Stomach smooth muscle (tissue), 2 donors: ENCODE results near the gene TAGLN.
A peak's percentile ranks its signal among the peaks of the same experiment; 100 is the strongest.

Source experiments
- H3K27ac ChIP-seq: one replicate; pipeline ENCODE4 v1.7.0; 2013; ENCODE audit warnings: mild to moderate bottlenecking, low read length, inconsistent platforms
- H3K27me3 ChIP-seq, 2 donors: one replicate each; pipeline ENCODE4 v1.7.0; 2013; ENCODE audit warnings: low read length in 2 of 2; ENCODE audit not compliant: insufficient read depth in 2 of 2, control insufficient read depth in 1 of 2
- H3K36me3 ChIP-seq, 2 donors: one replicate each; pipeline ENCODE4 v1.7.0; 2013; ENCODE audit warnings: low read length in 2 of 2; ENCODE audit not compliant: control insufficient read depth in 2 of 2, insufficient read depth in 2 of 2
- H3K4me1 ChIP-seq: one replicate; pipeline ENCODE4 v1.7.0; 2013; ENCODE audit warnings: low read length; ENCODE audit not compliant: control insufficient read depth, insufficient read depth
- H3K4me3 ChIP-seq, 2 donors: one replicate each; pipeline ENCODE4 v1.7.0; 2013; ENCODE audit warnings: low read length in 2 of 2
- H3K9ac ChIP-seq, 2 donors: one replicate each; pipeline ENCODE4 v1.7.0; 2013; ENCODE audit warnings: low read length in 2 of 2, mild to moderate bottlenecking in 1 of 2
- H3K9me3 ChIP-seq, 2 donors: one replicate each; pipeline ENCODE4 v1.7.0; 2013; ENCODE audit warnings: low read length in 2 of 2; ENCODE audit not compliant: control insufficient read depth in 2 of 2
- donor health status: healthy.
- donor health status: Pancreatic carcinoma.

Gene TAGLN

DNA sequence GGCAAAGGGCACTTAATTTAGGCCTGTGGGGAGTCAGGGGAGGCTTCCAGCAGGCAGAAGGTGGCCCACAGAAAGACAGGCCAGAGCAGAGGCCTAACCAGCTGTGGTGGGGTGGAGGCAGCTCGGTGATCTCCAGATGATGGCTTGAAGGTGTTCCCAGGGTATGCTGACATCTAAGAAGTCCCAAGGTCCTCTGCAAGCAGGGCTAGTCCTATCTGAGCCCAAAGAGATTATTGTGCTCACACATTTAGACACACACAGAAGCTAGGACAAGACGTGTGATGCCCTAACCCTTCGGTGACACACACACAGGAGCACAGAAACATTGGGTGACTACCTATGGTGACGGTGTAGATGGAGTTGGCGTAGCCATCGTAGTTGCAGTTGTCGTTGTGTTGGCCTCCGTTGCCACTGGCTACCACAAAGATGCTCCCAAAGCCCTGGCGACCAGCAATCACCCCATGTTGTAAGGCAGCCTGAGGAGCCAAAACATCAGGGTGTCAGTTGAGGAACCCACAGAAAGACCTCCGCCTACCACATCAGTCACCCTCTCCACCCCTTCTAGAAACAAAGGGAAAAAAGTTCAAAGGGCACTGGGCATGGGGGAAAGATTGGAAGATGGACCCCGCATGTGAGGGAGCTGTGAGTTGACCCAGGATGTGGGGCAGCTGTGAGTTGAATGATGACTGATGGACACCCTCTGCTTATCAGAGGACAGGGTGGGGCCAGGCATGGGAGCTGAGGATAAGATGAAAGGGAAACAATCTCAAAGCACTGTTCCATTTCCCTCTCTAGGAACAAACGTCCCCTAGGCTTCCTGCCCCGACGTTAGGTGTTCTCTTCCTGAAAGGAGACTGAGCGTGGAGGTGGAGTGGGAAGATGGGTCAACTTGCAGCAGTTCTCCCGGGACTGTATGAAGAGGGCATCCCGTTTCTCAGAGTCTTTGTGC is 24.8 kb downstream of the TAGLN start:
- Histone ChIP-seq H3K27me3 (no peaks in the 10 kb centered on the region), H3K27ac (peak overlapping the region; percentile 99), H3K9ac (peak overlapping the region; percentile 19 to 21), H3K9me3 (no peaks in the 10 kb centered on the region), H3K4me3 (no peak overlapping the region), H3K4me1 (peaks cover 45% of the 10 kb centered on the region), H3K36me3 (peaks cover 38 to 39% of the 10 kb centered on the region in 2 donors)

DNA sequence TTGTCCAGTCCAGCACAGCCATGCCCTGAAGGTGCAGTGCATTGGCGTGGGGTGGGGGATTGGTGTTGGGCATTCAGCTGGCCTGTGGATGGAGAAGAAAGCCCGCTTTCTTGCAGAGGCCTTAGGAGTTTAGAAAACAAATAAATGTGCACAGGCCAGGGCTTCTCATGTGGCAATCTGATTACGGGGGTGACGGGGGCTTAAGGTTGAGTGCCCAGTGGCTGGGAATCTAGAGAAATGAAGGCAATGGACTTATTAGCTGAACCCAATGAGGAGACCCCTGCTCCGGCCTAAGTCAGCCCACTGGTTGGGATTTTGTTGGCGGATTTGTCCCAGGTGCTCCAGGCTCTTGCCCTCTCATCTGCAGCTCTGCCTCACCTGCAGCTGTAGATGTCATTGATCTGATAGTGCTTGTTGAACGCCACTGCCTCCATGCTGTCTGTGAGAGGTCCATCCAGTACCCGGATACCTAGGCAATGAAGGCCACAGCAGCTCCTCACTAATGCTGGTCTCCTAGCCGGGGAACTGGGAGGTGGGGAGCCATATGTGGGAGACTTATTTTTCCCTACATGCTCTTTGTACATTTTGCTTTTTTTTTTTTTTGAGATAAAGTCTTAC is 26.5 kb downstream of the TAGLN start:
- no peak overlapping the region for H3K4me3 ChIP-seq
- no peaks in the 10 kb centered on the region for H3K27me3 ChIP-seq
- H3K9ac ChIP-seq: no peak overlapping the region
- H3K27ac ChIP-seq: no peak overlapping the region
- H3K4me1 ChIP-seq: peaks cover 36% of the 10 kb centered on the region
- peaks cover 44 to 45% of the 10 kb centered on the region in 2 donors for H3K36me3 ChIP-seq
- no peaks in the 10 kb centered on the region for H3K9me3 ChIP-seq

DNA sequence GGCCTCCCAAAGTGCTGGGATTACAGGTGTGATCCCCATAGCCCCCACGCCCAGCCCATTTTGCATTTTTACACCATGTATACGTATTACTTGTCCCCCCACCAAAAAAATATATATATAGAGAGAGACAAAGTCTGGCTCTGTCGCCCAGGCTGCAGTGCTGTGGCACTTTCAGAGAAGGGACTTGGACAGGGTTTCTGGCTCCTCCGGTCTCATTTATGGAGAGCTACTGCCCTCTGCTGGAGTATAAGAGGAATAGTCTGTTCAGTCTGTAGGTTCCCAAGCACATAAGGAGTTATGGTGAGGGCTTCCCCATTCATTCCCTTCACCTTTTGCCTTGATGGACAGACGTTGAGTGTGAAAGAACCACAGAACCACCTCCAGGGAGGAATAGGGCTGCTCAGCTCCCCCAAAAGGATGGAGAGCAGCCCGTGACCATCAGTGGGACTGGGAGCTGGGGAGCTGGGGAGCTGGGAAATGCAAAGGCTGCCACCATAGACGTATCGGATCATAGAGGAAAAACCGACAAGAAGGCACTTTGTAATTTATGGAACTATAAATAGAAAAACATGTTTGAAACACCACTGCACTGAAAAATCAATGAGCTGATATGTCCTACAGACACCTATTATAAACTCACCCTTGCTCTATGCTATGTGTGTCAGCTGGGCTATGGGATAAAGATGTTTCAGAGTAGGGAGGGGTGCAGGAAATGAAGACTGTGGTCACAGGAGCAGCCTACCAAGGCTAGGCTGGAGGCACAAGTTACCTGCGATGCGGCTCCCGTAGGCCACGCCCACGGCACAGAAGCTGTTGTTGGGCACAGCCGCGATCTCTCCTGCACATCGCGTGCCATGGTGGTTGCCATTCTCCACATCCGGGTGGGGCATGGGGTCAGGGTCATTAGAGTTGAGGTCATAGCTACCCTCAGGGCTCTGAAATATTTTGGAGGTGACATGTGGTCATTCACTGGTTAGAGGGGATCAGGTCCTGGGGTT is 27.5 kb downstream of the TAGLN start:
- Histone ChIP-seq H3K9ac (no peak overlapping the region), H3K36me3 (peaks cover 44 to 45% of the 10 kb centered on the region in 2 donors), H3K4me1 (peaks cover 38% of the 10 kb centered on the region), H3K9me3 (no peaks in the 10 kb centered on the region), H3K27ac (no peak overlapping the region), H3K4me3 (no peak overlapping the region), H3K27me3 (no peaks in the 10 kb centered on the region)

DNA sequence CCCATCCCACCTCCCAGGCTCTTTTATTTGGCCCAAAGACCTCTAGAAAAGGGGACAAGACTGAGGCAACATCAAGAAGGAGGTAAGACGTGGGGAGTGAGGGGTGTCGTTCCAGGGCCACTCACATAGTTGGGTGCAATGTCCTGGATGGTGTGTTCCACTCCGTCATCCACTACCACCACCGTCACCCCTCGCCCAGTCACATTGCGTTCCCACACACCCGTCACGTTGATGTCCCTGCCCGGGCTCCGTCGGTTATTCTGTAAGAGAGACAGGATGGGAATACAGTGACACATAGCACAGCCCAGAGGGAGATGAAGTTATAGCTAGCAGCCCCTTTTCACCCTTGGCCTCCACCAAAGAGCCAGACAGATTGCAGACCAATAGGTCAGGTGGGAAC is 28.9 kb downstream of the TAGLN start:
- no peak overlapping the region for H3K4me3 ChIP-seq
- H3K27me3 ChIP-seq: no peaks in the 10 kb centered on the region
- H3K27ac ChIP-seq: no peak overlapping the region
- peaks cover 41 to 43% of the 10 kb centered on the region in 2 donors for H3K36me3 ChIP-seq
- no peaks in the 10 kb centered on the region for H3K9me3 ChIP-seq
- no peak overlapping the region for H3K9ac ChIP-seq
- peaks cover 31% of the 10 kb centered on the region for H3K4me1 ChIP-seq

DNA sequence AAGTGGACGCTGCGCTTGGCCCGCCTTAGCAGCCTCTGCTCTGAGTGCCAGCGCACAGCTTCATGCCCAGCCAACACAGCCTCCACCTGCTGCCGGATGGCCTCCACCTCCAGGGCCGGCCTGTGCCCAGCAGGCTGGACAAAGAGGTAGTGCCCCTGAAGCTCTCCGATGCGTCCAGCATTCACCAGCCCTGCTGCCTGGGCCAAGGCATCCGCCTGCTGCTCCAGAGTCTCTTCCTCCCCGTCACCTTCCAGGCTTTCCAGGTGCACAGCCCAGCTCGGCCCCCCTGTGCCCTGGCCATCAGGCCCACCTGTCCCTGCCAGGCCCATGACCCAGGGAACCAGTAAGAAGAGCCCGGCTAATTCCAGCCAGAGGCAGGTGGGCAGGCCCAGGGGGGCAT is 30.2 kb downstream of the TAGLN start:
- H3K4me3 ChIP-seq: no peak overlapping the region
- H3K9me3 ChIP-seq: no peaks in the 10 kb centered on the region
- H3K27ac ChIP-seq: no peak overlapping the region
- peaks cover 33% of the 10 kb centered on the region for H3K4me1 ChIP-seq
- no peaks in the 10 kb centered on the region for H3K27me3 ChIP-seq
- no peak overlapping the region for H3K9ac ChIP-seq
- peaks cover 29 to 33% of the 10 kb centered on the region in 2 donors for H3K36me3 ChIP-seq

DNA sequence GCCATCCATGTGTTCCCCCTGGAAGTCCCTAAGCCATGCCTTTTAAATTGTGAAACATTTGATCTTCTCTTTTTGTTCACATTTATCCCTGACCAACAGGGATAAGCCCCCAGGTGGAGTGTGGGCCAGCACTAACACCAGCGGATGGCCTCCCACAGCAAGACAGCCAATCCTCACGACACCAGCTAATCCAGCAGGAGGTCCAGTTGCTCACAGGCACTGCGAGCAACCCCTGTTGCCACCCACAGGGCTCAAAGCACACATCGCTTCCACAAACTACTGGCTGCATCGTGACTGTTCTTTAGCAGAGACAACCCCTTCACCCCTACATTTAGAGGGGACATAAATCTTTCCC is 30.7 kb downstream of the TAGLN start:
- Histone ChIP-seq H3K27ac (no peak overlapping the region), H3K36me3 (peaks cover 29 to 33% of the 10 kb centered on the region in 2 donors), H3K4me1 (peaks cover 33% of the 10 kb centered on the region), H3K27me3 (no peaks in the 10 kb centered on the region), H3K9ac (no peak overlapping the region), H3K9me3 (no peaks in the 10 kb centered on the region), H3K4me3 (no peak overlapping the region)

DNA sequence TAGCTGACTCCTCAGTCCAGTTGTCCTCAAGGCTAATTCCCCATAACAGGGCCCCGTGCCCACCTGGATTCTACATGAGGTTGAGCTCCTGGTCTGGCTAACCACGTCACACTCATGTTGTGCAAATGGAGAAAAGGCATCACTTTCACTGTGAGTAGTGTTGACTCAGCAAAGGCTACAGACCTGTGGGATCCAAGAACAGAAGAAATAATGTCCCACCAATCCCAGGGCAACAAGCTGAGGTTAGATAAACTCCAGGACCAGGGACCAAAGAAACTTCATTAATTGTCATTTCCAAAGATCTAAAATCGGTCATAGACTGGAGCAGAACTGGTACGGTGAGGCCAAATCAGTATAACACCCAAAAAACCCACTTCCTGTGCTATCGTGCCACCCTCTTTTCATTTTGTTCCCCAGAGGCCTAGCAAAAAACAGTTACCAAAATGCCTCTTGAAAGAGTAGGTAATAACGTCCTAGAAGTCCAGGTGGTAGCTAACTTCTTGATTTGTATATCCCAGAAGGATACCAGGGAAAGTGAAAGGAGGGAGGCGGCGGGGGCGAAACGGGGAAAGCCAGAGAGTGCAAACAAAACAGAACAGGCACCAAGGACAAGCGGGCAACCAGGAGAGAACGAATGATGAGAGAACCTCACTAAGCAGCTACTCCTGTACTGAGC is 31.3 kb downstream of the TAGLN start:
- peaks cover 29 to 33% of the 10 kb centered on the region in 2 donors for H3K36me3 ChIP-seq
- H3K27me3 ChIP-seq: no peaks in the 10 kb centered on the region
- H3K4me1 ChIP-seq: peaks cover 33% of the 10 kb centered on the region
- H3K27ac ChIP-seq: peak overlapping the region; percentile 95
- peak overlapping the region in 1 of 2 donors; percentile 93 for H3K9ac ChIP-seq
- H3K9me3 ChIP-seq: no peaks in the 10 kb centered on the region
- peak overlapping the region in 1 of 2 donors; percentile 94 for H3K4me3 ChIP-seq

DNA sequence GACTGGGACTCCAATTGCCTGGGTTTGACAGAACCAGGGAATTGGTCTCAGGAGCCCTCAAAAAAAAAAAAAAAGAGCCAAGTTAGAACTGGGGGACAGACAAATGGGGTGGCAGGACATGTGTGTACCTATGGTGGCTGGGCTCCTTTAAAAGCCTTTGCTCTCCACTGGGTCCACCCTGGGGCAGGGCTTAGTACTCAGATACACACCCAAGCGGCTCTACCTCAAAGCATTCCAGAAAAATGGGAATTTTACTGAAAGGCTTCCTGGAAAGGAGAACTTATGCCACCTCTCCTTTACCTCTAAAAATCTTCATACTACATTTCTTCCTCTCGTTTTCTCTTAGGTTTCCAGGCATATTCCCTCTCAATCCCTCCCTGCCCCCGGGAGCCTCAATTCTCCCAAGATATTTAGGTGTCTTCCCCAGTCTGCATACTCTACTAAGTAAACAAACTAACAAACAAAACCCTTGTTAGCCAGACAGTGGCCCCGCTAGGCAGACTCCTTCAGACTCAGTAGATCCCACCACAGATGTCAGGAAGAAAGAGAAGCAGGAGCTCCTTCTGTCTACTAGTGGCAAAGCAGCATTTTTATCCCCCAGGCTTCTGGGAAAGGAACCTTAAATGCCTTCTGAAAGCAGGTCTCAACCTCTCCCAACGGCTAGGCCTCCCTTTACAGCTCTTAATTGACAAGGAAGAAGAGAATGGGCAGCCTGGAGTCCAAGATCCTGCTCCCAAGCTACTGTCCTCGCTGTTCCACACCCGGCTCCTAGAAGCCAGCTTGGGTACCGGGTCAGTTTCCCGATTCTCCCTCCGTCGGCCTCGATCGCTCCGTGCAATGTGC is 32.0 kb downstream of the TAGLN start:
- H3K36me3 ChIP-seq: peaks cover 26 to 28% of the 10 kb centered on the region in 2 donors
- peak overlapping the region; percentile 93 to 100 for H3K9ac ChIP-seq
- peaks cover 28% of the 10 kb centered on the region for H3K4me1 ChIP-seq
- peak overlapping the region; percentile 94 to 95 for H3K4me3 ChIP-seq
- no peaks in the 10 kb centered on the region for H3K9me3 ChIP-seq
- H3K27ac ChIP-seq: peak overlapping the region; percentile 95
- H3K27me3 ChIP-seq: no peaks in the 10 kb centered on the region

DNA sequence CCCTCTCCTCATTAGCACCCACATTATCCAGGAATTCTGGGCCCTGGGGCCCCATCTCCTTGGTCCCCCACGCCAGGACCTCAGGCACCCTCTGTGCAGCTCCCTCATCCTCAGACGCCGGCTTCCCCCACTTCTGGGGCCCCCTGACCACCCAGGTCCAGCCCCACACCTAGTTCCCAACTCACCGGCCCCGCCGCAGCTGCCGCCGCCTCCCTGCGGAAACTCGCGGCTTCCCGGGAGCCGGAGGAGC is 32.6 kb downstream of the TAGLN start, which contains the start of gene PCSK7:
Gene PCSK7 (minus strand): TSS at position 232 of the 250 bp plus-strand sequence. CDS start 2,229 bp downstream, outside the sequence.
- Histone ChIP-seq H3K9ac (peak within 1 kb of the TSS; percentile 97 to 100), H3K4me3 (peak within 1 kb of the TSS; percentile 94 to 95), H3K27me3 (no peaks in the 10 kb centered on the region), H3K9me3 (no peaks in the 10 kb centered on the region), H3K27ac (peak within 1 kb of the TSS; percentile 95), H3K4me1 (peaks cover 28% of the 10 kb centered on the region), H3K36me3 (peaks cover 26 to 31% of the 10 kb centered on the region in 2 donors)
